H1 (cell line): Measurements from ENCODE around the gene RPS3A.

Experiments
- CREB1 ChIP-seq: IDR thresholded peaks from 2 replicates; pipeline ENCODE4 v1.6.1; 2012; ENCODE audit warnings: inconsistent platforms
- KDM5A ChIP-seq: fragments of 200-600 bp; IDR thresholded peaks from 2 replicates; pipeline ENCODE4 v1.7.1; 2012; ENCODE audit warnings: mild to moderate bottlenecking, low read length, inconsistent platforms, mixed read lengths
- POLR2AphosphoS5 ChIP-seq: IDR thresholded peaks from 2 replicates; pipeline ENCODE4 v1.6.1; 2011; ENCODE audit warnings: low read depth, low read length
- TF ChIP-seq, protein P1 (sequence below), 3 experiments: IDR thresholded peaks; 1 replicate in 2 of 3; 2 replicates in 1 of 3; pipeline versions ENCODE4 v1.5.1 to v1.6.1; 2011; ENCODE audit warnings: low read length in 3 of 3, mild to moderate bottlenecking in 3 of 3, inconsistent platforms in 2 of 3, low read depth in 1 of 3, moderate library complexity in 1 of 3; ENCODE audit not compliant: insufficient read depth in 1 of 3; ENCODE audit errors: control extremely low read depth in 1 of 3

DNA sequence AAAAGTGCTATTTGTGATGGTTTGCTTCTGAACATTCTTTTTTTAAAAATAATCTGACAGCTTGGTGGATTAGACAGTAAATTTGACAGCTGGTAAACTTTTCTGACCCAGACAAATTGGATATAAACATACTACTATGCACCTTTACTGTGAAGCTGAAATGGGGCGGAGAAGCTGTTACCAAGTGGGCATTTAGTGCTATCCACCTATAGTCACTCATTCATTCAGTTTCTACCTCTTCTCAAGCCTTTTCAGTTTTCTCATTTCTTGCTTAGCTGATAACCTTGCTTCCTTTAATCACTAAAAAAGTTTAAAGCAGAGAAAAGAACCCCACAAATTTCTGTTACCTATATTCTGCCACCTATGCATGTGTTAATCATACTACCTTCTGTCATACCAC, 5.2 kb downstream of the RPS3A start:
- TF ChIP-seq, protein P1, sequence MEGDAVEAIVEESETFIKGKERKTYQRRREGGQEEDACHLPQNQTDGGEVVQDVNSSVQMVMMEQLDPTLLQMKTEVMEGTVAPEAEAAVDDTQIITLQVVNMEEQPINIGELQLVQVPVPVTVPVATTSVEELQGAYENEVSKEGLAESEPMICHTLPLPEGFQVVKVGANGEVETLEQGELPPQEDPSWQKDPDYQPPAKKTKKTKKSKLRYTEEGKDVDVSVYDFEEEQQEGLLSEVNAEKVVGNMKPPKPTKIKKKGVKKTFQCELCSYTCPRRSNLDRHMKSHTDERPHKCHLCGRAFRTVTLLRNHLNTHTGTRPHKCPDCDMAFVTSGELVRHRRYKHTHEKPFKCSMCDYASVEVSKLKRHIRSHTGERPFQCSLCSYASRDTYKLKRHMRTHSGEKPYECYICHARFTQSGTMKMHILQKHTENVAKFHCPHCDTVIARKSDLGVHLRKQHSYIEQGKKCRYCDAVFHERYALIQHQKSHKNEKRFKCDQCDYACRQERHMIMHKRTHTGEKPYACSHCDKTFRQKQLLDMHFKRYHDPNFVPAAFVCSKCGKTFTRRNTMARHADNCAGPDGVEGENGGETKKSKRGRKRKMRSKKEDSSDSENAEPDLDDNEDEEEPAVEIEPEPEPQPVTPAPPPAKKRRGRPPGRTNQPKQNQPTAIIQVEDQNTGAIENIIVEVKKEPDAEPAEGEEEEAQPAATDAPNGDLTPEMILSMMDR (IDR thresholded peaks at IDR 0.05; ENCODE audit: control extremely low read depth in 1 of 3, insufficient read depth in 1 of 3, low read depth in 1 of 3, low read length in 3 of 3) = no peak
- TF ChIP-seq CREB1 (no peak), KDM5A (no peak), POLR2AphosphoS5 (no peak)
